ENCODE data around the gene GCNT2.

DNA sequence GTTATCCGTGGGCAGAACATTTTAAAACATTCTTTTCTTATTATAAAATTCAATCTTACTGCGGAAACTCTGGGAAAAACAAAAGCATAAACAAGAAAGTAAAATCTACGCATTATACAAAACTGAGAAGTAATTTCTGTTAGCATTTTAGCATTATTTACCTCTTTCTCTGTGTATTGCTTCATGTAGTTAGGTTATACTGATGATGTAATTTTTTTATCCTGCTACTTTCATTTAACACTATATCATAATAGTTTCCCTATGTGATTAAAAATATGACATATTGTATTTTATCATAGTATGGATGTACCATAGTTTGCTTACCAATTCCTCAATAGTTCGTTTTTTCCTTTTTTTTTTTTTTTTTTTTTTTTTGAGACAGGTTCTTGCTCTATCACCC lies 4.2 kb upstream of the GCNT2 start:
- TF ChIP-seq, protein P1, sequence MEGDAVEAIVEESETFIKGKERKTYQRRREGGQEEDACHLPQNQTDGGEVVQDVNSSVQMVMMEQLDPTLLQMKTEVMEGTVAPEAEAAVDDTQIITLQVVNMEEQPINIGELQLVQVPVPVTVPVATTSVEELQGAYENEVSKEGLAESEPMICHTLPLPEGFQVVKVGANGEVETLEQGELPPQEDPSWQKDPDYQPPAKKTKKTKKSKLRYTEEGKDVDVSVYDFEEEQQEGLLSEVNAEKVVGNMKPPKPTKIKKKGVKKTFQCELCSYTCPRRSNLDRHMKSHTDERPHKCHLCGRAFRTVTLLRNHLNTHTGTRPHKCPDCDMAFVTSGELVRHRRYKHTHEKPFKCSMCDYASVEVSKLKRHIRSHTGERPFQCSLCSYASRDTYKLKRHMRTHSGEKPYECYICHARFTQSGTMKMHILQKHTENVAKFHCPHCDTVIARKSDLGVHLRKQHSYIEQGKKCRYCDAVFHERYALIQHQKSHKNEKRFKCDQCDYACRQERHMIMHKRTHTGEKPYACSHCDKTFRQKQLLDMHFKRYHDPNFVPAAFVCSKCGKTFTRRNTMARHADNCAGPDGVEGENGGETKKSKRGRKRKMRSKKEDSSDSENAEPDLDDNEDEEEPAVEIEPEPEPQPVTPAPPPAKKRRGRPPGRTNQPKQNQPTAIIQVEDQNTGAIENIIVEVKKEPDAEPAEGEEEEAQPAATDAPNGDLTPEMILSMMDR (conservative IDR thresholded peaks at IDR 0.05; ENCODE audit: low read depth, low read length), result no peak
- TF ChIP-seq EZH2phosphoT487 (IDR thresholded peaks at IDR 0.05; ENCODE audit: borderline replicate concordance, low read length) (no peak), EZH2 (IDR thresholded peaks at IDR 0.05; ENCODE audit: low read length, unreplicated experiment) (no peak)
